CD4-positive, alpha-beta T cell treated with Interleukin-12 subunit alpha and Interleukin-12 subunit beta, for 1 hour (primary cell): Measurements from ENCODE around the gene ALDH3A1.
"Not testable (repeated sequence)": the region's sequence is repeated elsewhere in the genome, so short reads cannot be mapped to it uniquely, and the experiment has no call there.

Experiments used
- DNase-seq: peaks from one replicate; pipeline ENCODE4 v3.0.0-alpha.2; 2020

ALDH3A1 gene

DNA sequence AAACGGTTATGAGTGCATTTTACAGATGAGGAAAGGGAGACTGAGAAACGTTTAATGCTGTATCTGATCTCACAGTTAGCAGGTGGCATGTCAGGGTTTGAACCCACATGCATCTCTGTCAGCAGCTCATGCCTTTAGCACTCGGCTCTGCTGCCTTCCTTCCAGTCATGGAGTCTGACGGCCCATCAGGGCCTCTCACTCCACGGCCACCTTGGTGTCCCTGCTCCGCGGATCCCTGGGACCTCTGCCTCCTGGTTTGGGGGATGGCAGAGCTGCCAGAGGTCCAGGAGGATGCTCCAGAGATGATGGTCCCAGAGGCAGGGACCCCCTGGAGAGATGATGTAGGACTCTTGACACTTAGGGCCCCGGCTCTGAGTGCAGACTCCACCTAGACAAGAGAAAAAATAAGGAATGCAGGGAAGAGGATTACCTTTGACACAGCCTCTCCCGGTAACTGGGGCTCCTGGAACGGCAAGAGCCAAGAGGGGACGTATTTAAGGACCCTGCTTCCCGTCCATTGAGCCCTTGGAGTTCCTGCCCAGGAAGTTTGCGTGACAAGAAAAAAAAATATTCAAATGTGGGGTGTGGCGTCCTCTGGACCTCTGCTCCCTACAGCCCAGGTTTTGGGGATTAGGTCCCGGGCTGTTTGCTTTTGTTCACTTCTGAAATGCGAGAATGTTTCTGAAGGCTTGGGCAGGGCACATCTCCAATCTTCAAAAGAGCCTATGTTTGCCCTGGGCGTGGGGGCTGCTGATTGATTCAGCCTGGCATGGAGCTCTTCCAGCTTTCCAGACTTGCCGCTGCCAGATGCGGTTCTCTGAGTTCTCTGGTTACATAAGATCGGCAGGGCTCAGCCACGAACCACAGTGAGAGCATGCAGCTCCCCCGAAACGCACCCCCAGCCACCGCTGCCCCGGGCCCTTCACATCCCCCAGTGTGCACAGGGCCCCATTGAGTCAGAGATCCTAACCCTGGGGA is at the start of gene ALDH3A1:
Gene ALDH3A1 (minus strand): TSS at position 470 of the 978 bp plus-strand sequence. CDS start 3,169 bp downstream, outside the sequence.
- DNase-seq, result no peak

GRCh38 chr17:19796457-19796856 is 48.4 kb upstream of the ALDH3A1 start:
- no peak for DNase-seq

- DNase-seq, result no peak
Measured at GRCh38 chr17:19791918-19792550, 43.9 kb upstream of the ALDH3A1 start.

GRCh38 chr17:19787733-19788357 is 39.7 kb upstream of the ALDH3A1 start:
- no peak for DNase-seq

GRCh38 chr17:19785854-19786253 is 37.8 kb upstream of the ALDH3A1 start:
- DNase-seq, result no peak

DNA sequence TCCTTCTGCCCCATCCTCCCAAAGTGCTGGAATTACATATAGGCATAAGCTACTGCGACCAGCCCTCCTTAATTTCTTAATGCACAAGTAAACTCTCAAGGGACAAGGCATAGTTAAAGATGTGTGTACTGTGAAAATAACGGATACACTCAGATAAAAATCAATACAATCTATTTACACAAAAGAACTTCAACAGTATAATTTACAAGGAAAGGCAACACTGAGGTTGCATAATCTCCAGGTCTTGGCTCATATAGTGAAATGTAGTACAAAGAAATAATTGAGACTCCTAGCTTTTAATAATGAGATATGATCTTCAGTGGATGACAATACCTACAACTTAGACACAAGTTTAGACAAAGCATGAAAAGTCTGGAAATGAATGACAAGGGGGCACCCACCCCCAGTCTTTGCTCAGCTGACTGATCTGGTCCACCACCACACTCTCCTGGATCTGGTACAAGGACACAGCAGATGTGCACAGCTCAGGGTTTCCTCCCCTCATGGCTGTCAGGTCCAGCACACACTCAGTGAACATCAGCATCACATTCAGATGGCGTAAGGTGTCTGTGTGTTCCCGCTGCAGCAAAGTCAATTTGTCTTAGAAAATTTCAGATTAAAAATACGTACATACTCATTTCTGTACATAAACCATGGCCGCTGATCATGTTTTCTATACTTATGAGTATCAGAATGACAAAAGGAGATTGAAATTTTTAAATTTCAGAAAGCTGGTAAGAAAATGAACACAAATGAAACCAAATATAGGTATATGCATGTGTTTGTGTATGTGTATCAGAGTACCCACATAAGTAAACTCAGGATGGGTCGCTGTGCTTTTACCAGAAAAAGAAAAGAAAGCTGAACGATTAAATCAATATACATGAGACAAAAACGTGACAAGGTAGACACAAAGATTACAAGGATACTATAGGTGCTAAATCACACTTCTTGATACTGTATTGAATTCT is 33.7 kb upstream of the ALDH3A1 start:
- DNase-seq, result no peak

- DNase-seq, result no peak
Measured at GRCh38 chr17:19780846-19781245, 32.7 kb upstream of the ALDH3A1 start.

DNA sequence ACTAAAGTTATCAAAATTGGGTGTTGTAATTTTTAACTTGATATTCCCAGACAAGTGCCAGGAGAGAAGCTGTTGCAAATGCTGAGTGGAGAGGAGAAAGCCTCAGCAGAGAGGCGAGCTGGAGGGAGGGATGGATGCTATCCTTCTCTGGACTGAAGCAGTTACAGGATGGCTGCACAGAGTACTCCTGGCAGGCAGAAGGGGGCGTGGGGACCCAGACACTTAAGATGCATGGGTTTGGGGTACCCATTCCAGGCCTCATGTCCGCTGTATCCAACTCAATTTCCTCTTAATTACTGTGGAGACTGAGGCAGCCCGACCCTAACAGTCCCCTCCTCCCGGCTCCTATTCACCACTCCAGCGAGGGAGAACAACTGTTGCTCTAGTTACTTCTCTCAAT is 25.4 kb upstream of the ALDH3A1 start:
- no peak for DNase-seq

DNA sequence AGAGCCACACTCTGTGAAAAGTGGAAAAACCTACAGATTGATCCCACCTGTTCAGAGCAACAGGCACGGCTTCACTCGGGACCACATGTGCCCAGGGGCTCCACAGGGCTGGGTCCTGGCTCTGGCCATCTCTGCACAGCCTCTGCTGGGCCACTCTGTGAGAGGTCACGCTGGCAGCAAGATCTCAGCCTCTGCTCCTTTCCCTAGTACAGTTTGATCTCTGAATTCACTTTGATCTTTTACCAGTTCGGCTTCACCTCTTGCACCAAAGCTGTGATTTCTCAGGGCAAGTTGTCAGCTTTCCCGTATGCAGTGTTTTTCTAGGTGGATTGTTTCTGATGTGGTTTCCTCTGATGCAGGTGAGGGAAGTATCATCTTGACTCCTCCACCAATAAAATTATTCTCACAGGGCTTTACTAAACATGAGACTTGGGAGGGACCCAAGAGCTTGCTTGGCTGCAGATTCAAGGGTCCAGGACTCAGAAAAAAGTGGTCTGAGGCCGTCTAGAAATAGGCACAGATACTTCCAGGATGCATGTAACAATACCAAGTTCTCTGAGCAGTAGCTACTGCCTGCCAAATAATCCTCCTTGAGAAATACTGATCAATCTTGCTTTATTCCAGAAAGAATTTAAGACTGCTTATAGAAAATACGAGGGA is 24.0 kb upstream of the ALDH3A1 start:
- DNase-seq, result peak; percentile 71

DNA sequence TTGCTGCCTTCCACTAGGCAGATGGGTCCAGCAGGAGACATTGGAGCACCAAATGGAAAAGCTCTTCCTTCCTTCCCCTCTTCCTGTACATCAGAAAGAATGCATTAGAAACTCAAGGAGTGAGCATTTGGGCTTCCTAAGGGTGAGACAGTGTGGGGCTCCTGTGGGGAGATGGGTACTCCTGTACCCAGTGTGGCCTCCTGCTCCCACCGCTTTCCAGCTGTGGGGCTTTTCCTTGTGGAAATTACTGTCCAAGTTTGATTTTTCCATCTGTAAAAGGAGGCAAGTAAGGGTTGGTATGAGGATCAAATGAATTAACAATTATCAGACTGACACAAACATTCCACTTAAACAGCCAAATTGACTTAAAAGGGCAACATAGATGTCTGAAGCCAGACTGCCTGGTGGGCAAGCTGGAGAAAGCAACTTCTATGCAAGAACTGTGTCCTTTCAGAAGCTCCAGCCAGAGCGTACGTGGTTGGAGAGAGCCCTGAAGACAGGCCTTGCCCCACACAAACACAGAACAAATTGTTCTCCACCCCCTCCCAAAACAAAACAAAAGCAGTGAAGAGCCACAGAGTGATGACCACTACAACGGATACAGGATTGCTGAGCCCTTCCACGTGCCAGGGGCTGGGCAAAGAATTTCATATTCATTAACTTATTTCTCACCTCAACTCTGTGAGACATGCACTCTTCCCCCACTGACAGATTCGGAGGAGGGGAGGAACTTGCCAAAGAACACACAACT is 23.1 kb upstream of the ALDH3A1 start:
- no peak for DNase-seq

DNA sequence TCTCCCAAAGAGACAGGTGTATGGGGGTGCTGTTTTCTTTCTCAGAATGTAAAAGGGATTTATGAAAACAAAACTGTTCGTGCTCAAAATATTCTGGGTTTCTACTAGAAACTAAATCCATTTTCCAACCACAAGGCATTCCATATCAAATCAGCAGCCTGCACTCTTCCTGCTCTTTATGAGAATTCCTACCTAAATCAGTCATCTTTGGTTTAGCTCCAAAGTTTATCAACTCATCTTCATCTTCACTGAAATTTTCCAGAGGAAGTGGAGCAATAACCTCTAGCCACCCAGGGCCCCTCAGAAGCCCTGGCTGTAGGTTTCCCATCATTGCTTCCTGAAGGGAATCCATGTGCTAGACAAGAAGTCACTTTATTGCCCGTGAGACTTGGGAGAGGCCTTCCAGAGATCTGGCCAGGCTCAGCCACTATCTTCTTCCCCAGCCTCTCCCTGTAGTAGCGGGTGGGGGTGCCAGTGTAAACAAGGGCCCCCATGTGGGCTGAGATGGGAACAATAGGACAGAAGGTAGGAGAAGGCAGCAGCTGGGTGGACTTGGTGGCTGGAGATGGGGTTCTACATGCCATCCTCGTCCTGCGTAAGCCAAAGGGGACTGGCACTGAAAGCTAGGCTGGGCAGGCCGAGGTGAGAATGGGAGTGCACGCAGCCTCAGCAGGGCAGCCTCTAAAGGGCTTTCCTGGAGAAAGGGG is 22.0 kb upstream of the ALDH3A1 start:
- DNase-seq, result no peak

DNA sequence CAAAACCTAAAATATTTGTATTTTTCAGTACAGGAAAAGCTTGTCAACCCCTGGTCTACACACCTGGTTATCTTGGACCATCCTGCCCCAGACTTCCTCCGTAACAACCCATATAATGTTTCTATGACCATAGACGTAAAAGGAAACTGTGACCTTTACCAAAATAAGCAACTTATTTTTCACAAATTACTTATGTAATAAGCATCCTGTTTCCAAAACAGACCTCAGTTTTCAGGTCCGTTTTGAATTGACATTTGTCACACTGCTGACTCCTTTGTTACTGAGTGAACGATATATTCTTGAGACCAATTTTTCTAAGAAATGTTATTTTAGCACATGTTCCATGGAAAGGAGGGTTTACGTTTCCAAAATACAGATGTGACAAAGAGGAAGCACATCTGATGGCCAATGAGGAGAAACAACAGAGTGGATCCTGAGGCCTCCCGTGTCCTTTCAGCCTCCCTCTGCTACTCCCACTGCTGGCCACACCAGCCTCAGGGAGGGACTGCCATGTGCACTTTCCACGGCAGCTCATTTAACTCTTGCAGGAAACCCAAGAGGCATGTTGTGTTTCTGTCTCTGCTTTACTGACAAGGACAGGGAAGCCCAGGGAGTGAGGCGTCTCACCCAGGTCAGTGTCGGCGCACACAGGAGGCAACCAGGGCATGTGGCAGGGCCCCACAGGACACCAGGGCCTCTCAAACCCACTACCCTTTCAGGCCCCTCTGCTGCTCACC is 20.1 kb upstream of the ALDH3A1 start:
- no peak for DNase-seq

DNA sequence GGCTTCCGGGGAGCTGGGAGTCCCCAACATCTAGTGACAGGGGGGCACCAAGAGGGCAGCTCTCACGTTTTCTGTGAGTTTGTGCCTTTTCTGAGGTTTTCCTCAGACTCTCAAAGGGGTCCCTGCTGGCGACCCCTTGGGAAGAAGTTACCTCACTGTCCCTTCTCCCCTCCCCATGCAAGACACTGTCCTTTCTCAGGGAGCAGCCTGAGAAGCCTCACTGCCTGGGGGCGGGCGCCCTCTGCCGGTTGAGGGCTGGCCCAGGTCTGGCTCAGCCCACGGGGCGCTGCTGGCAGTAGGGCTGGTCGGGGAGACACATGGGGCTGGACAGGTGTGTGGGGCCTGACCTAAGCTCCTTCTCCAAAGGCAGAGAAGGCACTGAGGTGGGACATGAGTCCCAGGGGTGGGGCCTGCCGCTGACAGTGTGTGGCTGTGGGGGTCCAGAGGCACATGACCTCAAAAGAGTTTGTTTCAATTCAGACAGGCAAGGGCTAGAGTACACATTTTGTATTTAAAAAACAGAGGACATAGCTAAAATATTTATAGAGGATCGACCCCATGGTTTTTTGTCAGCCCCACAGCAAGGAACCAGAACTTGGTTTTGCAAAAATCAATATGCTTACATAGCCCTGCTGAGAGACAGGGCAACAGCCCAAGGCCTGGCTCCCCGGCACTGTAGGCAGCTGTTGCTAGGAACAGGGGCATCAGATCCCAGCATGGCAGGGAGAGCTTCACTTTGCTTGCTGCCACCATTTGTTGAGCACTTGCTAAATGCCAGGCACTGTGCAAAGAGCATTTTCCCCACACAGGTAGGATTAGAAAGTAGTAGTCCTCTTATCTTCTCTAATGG is 18.5 kb upstream of the ALDH3A1 start:
- peak; percentile 77 for DNase-seq

- DNase-seq, result no peak
Measured at GRCh38 chr17:19766016-19766415, 17.9 kb upstream of the ALDH3A1 start.

DNA sequence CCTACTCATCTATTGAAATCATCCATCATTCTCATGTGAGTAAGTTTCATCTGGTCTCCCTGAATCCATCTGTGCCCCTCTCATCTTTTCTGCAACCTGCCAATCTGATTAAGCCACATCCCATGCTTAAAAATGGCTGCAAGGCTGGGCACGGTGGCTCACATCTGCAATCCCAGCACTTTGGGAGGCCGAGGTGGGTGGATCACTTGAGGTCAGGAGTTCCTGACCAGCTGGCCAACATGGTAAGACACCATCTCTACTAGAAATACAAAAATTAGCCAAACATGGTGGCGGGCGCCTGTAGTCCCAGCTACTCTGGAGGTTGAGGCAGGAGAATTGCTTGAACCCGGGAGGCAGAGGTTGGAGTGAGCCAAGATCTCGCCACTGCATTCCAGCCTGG is 15.9 kb upstream of the ALDH3A1 start:
- DNase-seq, result not testable (repeated sequence)

- DNase-seq, result no peak
Measured at GRCh38 chr17:19763416-19763815, 15.3 kb upstream of the ALDH3A1 start.

GRCh38 chr17:19762515-19762961 is 14.4 kb upstream of the ALDH3A1 start:
- DNase-seq, result peak; percentile 65

- no peak for DNase-seq
Measured at GRCh38 chr17:19760746-19761145, 12.6 kb upstream of the ALDH3A1 start.
